H1 (cell line): ENCODE data around the gene RICTOR. TPM values are rescaled to one million over a fixed set of nuclear protein-coding genes. Genes with fewer than 3 reads are reported as not detected.

Experiments
- CTCF ChIA-PET: fragments of 300-600 bp; sonication (Branson Sonifier 250); formaldehyde crosslinking; loops from one replicate; lab custom pipeline; 2021; ENCODE audit not compliant: partially characterized antibody; lab: Charles Lee
- POLR2A ChIA-PET: fragments of 300-600 bp; sonication (Branson Sonifier 250); formaldehyde crosslinking; loops from one replicate; lab custom pipeline; 2021; ENCODE audit warnings: inconsistent platforms; ENCODE audit not compliant: partially characterized antibody; lab: Charles Lee
- DNase-seq, 2 experiments: peaks; one replicate each; pipeline versions ENCODE4 v3.0.0 to v3.0.0-alpha.2; 2010 to 2022; ENCODE audit warnings: low spot score in 2 of 2, low read depth in 1 of 2, mixed read lengths in 1 of 2
- FAIRE-seq: peaks from 2 replicates; lab custom pipeline; 2011; peaks lifted over from hg19 to GRCh38; lab: Jason Lieb, UNC
- H2AFZ ChIP-seq: 2 replicates; pipeline ENCODE4 v1.8.1; 2012; ENCODE audit warnings: low read length, inconsistent platforms
- H2AK5ac ChIP-seq: 2 replicates; pipeline ENCODE4 v1.6.1; 2013; ENCODE audit warnings: low read depth, low read length
- H2BK120ac ChIP-seq: replicated peaks from 2 replicates; pipeline ENCODE3; 2013; ENCODE audit warnings: low read depth, low read length, inconsistent platforms
- H2BK12ac ChIP-seq: 2 replicates; pipeline ENCODE4 v1.6.1; 2013; ENCODE audit warnings: low read depth, low read length
- H2BK15ac ChIP-seq: 2 replicates; pipeline ENCODE4 v1.6.1; 2013; ENCODE audit warnings: low read length
- H2BK20ac ChIP-seq: 2 replicates; pipeline ENCODE4 v1.6.1; 2013; ENCODE audit warnings: low read length
- H2BK5ac ChIP-seq: 2 replicates; pipeline ENCODE4 v1.6.1; 2013; ENCODE audit warnings: low read depth, low read length
- H3K14ac ChIP-seq: 2 replicates; pipeline ENCODE4 v1.6.1; 2013; ENCODE audit warnings: inconsistent platforms; ENCODE audit not compliant: insufficient read length
- H3K18ac ChIP-seq: 2 replicates; pipeline ENCODE4 v1.6.1; 2013; ENCODE audit warnings: low read length; ENCODE audit errors: extremely low read depth
- H3K23ac ChIP-seq: 2 replicates; pipeline ENCODE4 v1.6.1; 2013; ENCODE audit warnings: inconsistent platforms; ENCODE audit not compliant: insufficient read length
- H3K23me2 ChIP-seq: 2 replicates; pipeline ENCODE4 v1.6.1; 2013; ENCODE audit warnings: low read depth, low read length
- H3K27ac ChIP-seq: 2 replicates; pipeline ENCODE4 v1.6.1; 2011; ENCODE audit warnings: low read depth, low read length, inconsistent platforms
- H3K27me3 ChIP-seq, 4 experiments: replicated peaks in 1 of 4; 1 replicate in 1 of 4; 2 replicates in 3 of 4; pipeline versions ENCODE4 v1.6.1 to v1.8.1; 2011 to 2013; ENCODE audit warnings: low read length in 3 of 4, mild to moderate bottlenecking in 3 of 4, inconsistent platforms in 2 of 4, mixed read lengths in 2 of 4, moderate library complexity in 1 of 4; ENCODE audit not compliant: control insufficient read depth in 3 of 4, insufficient read depth in 3 of 4; ENCODE audit errors: extremely low read depth in 1 of 4
- H3K36me3 ChIP-seq, 4 experiments: 2 replicates each; pipeline versions ENCODE4 v1.6.1 to v1.8.1; 2011 to 2013; ENCODE audit warnings: mild to moderate bottlenecking in 4 of 4, low read length in 3 of 4, moderate library complexity in 2 of 4, control low read depth in 1 of 4, inconsistent platforms in 1 of 4; ENCODE audit not compliant: insufficient read depth in 4 of 4, control insufficient read depth in 2 of 4
- H3K4ac ChIP-seq: replicated peaks from 2 replicates; pipeline ENCODE3; 2013; ENCODE audit warnings: low read length, low read depth, mixed read lengths, inconsistent platforms; ENCODE audit not compliant: insufficient read length
- H3K4me1 ChIP-seq, 4 experiments: replicated peaks in 1 of 4; 1 replicate in 1 of 4; 2 replicates in 3 of 4; pipeline versions ENCODE4 v1.6.1 to v1.8.1; 2011 to 2013; ENCODE audit warnings: low read length in 3 of 4, inconsistent platforms in 2 of 4, mixed read lengths in 1 of 4; ENCODE audit not compliant: insufficient read depth in 4 of 4, control insufficient read depth in 3 of 4
- H3K4me2 ChIP-seq, 2 experiments: 2 replicates each; pipeline versions ENCODE4 v1.6.1 to v1.8.1; 2011 to 2013; ENCODE audit warnings: low read depth in 2 of 2, low read length in 2 of 2, control low read depth in 1 of 2, inconsistent platforms in 1 of 2, mild to moderate bottlenecking in 1 of 2; ENCODE audit not compliant: insufficient read depth in 1 of 2
- H3K4me3 ChIP-seq, 4 experiments: fragments of 200-600, 300-600 bp in 1 of 4; sonication (generic), shearing (Covaris generic), sonication (Bioruptor Twin) in 1 of 4; 2 replicates each; pipeline versions ENCODE4 v1.5.1 to v1.8.1; 2011 to 2016; ENCODE audit warnings: low read length in 4 of 4, low read depth in 3 of 4, control low read depth in 2 of 4, inconsistent platforms in 2 of 4, mild to moderate bottlenecking in 2 of 4, mixed read lengths in 1 of 4, moderate library complexity in 1 of 4; ENCODE audit not compliant: insufficient read depth in 2 of 4; ENCODE audit errors: extremely low read depth in 1 of 4
- H3K56ac ChIP-seq: replicated peaks from 2 replicates; pipeline ENCODE3; 2013; ENCODE audit warnings: low read depth, mild to moderate bottlenecking, mixed read lengths, low read length, inconsistent platforms; ENCODE audit not compliant: insufficient read length
- H3K79me1 ChIP-seq: 2 replicates; pipeline ENCODE4 v1.6.1; 2013; ENCODE audit warnings: low read depth, low read length, control low read depth
- H3K79me2 ChIP-seq, 2 experiments: 2 replicates each; pipeline versions ENCODE4 v1.6.1 to v1.8.1; 2012 to 2013; ENCODE audit warnings: low read length in 2 of 2, mild to moderate bottlenecking in 2 of 2, inconsistent platforms in 1 of 2; ENCODE audit not compliant: insufficient read depth in 2 of 2, control insufficient read depth in 1 of 2
- H3K9ac ChIP-seq, 4 experiments: replicated peaks in 1 of 4; 1 replicate in 1 of 4; 2 replicates in 3 of 4; pipeline versions ENCODE4 v1.6.1 to v1.8.1; 2011 to 2013; ENCODE audit warnings: low read depth in 3 of 4, low read length in 3 of 4, control low read depth in 2 of 4, mild to moderate bottlenecking in 2 of 4, moderate library complexity in 2 of 4, inconsistent platforms in 1 of 4; ENCODE audit errors: extremely low read depth in 1 of 4
- H3K9me3 ChIP-seq, 2 experiments: 2 replicates each; pipeline versions ENCODE4 v1.6.1 to v1.8.1; 2012 to 2013; ENCODE audit warnings: mild to moderate bottlenecking in 2 of 2, moderate library complexity in 2 of 2, control low read depth in 1 of 2, inconsistent platforms in 1 of 2, low read depth in 1 of 2, low read length in 1 of 2, mixed read lengths in 1 of 2; ENCODE audit not compliant: insufficient read depth in 2 of 2
- H4K20me1 ChIP-seq, 2 experiments: replicated peaks in 1 of 2; 2 replicates each; pipeline versions ENCODE3 to v1.8.1; 2011 to 2013; ENCODE audit warnings: inconsistent platforms in 2 of 2, low read length in 2 of 2, mild to moderate bottlenecking in 1 of 2; ENCODE audit not compliant: insufficient read depth in 2 of 2, control insufficient read depth in 1 of 2
- H4K5ac ChIP-seq: 2 replicates; pipeline ENCODE4 v1.6.1; 2013; ENCODE audit warnings: low read length, low read depth, mixed read lengths, inconsistent platforms; ENCODE audit not compliant: insufficient read length
- H4K8ac ChIP-seq: 2 replicates; pipeline ENCODE4 v1.8.0; 2013; ENCODE audit warnings: mild to moderate bottlenecking, moderate library complexity, low read length, inconsistent platforms; ENCODE audit not compliant: insufficient read depth; ENCODE audit errors: extremely low read depth
- H4K91ac ChIP-seq: replicated peaks from 2 replicates; pipeline ENCODE3; 2013; ENCODE audit warnings: low read length, mixed read lengths, inconsistent platforms; ENCODE audit not compliant: insufficient read length
- ASH2L ChIP-seq: fragments of 200-600, 300-600 bp; sonication (generic); IDR thresholded peaks from one replicate; pipeline ENCODE4 v1.7.1; 2017; ENCODE audit warnings: low read length
- BCL11A ChIP-seq, 2 experiments: IDR thresholded peaks; one replicate each; pipeline ENCODE4 v1.6.1; 2011; ENCODE audit warnings: low read depth in 2 of 2, low read length in 2 of 2, mild to moderate bottlenecking in 2 of 2
- HDAC2 ChIP-seq, 2 experiments: fragments of 300-600 bp in 1 of 2; sonication (generic) in 1 of 2; IDR thresholded peaks; 2 replicates each; pipeline ENCODE4 v1.6.1; 2011 to 2012; ENCODE audit warnings: low read depth in 2 of 2, low read length in 2 of 2, mild to moderate bottlenecking in 2 of 2, moderate library complexity in 2 of 2, borderline replicate concordance in 1 of 2, inconsistent platforms in 1 of 2
- YY1 ChIP-seq: IDR thresholded peaks from 2 replicates; pipeline ENCODE4 v1.6.1; 2011; ENCODE audit warnings: low read depth, mild to moderate bottlenecking, low read length
- polyA plus RNA-seq, 7 experiments: library from polyadenylated mRNA; depleted of rRNA in 3 of 7; stranded (reverse) in 5 of 7; unstranded in 2 of 7; fragments of >200 nt in 5 of 7; fragments of 200-250 nt in 2 of 7; gene quantifications; 1 replicate in 5 of 7; 2 replicates in 1 of 7; 4 replicates in 1 of 7; pipeline versions ENCODE4 v1.2.1 to v1.2.3, GENCODE V29; 2011 to 2013; ENCODE audit warnings: missing spikeins in 2 of 7, mixed read lengths in 2 of 7
- total RNA-seq: library from RNA; stranded (reverse); fragmentation: NEBNext Ultra II Directional; extraction: Animal tissue kit (Norgen Biotek cat#: 25700); gene quantifications from 2 replicates; pipeline ENCODE4 v1.2.1, GENCODE V29; 2021
- TF ChIP-seq, protein P1 (sequence below), 3 experiments: IDR thresholded peaks; 1 replicate in 2 of 3; 2 replicates in 1 of 3; pipeline versions ENCODE4 v1.5.1 to v1.6.1; 2011; ENCODE audit warnings: low read length in 3 of 3, mild to moderate bottlenecking in 3 of 3, inconsistent platforms in 2 of 3, low read depth in 1 of 3, moderate library complexity in 1 of 3; ENCODE audit not compliant: insufficient read depth in 1 of 3; ENCODE audit errors: control extremely low read depth in 1 of 3

Gene RICTOR
- total and polyA plus RNA-seq, 2 of the 8 experiments (the other 6 are each of a cell fraction or from before 2014, with no cell fraction given): 4.3 to 26.6 TPM

DNA sequence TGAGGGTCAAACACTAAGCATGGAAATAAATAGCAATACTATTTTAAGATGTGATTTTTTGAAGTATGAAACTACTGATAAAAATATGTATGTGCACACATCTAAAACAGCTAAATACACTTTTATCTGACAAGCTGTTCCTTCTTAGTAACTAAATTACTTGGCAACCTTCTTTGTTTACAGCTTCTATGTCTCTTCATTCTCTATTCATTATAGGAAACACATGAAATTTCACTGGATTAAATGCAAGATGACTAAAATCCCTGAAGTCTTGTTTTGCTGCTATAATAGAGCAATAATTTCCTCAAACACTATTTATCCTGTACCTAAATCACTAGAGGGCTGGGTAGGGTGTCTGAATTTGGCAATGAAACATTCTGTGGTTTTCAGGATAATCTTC is 11.7 kb downstream of the RICTOR start:
- FAIRE-seq: no peak

More for the DNA sequence above, 11.7 kb downstream of the RICTOR start:
- Histone ChIP-seq H2BK5ac (no peak overlapping the region), H4K91ac (no peak overlapping the region), H3K9ac (no peak overlapping the region), H2AFZ (no peak overlapping the region), H3K23me2 (no peaks in the 10 kb centered on the region), H3K27me3 (no peaks in the 10 kb centered on the region), H3K23ac (no peak overlapping the region), H3K56ac (no peak overlapping the region), H2AK5ac (no peak overlapping the region), H3K18ac (no peak overlapping the region), H2BK12ac (no peak overlapping the region), H2BK120ac (no peak overlapping the region), H3K14ac (no peak overlapping the region), H4K5ac (no peak overlapping the region), H3K79me2 (peaks cover 0 to 97% of the 10 kb centered on the region in 2 experiments; a peak in 3 of 4 replicates), H3K4me3 (no peak overlapping the region), H2BK20ac (no peak overlapping the region), H3K27ac (no peak overlapping the region), H4K8ac (no peak overlapping the region), H3K4me2 (no peak overlapping the region), H3K4ac (no peak overlapping the region), H3K4me1 (no peaks in the 10 kb centered on the region), H3K9me3 (peaks cover 16 to 17% of the 10 kb centered on the region in 2 experiments), H3K79me1 (no peaks in the 10 kb centered on the region; the same call in 1 of the 2 replicates), H3K36me3 (peaks cover 0 to 19% (median 4%) of the 10 kb centered on the region in 4 experiments; a peak in 4 of 8 replicates), H4K20me1 (no peaks in the 10 kb centered on the region), H2BK15ac (no peak overlapping the region)
- TF ChIP-seq, protein P1, sequence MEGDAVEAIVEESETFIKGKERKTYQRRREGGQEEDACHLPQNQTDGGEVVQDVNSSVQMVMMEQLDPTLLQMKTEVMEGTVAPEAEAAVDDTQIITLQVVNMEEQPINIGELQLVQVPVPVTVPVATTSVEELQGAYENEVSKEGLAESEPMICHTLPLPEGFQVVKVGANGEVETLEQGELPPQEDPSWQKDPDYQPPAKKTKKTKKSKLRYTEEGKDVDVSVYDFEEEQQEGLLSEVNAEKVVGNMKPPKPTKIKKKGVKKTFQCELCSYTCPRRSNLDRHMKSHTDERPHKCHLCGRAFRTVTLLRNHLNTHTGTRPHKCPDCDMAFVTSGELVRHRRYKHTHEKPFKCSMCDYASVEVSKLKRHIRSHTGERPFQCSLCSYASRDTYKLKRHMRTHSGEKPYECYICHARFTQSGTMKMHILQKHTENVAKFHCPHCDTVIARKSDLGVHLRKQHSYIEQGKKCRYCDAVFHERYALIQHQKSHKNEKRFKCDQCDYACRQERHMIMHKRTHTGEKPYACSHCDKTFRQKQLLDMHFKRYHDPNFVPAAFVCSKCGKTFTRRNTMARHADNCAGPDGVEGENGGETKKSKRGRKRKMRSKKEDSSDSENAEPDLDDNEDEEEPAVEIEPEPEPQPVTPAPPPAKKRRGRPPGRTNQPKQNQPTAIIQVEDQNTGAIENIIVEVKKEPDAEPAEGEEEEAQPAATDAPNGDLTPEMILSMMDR (IDR thresholded peaks at IDR 0.05; ENCODE audit: control extremely low read depth in 1 of 3, insufficient read depth in 1 of 3, low read depth in 1 of 3, low read length in 3 of 3): no peak
- TF ChIP-seq YY1 (no peak), BCL11A (IDR thresholded peaks at IDR 0.05; ENCODE audit: low read depth in 2 of 2, low read length in 2 of 2) (no peak), ASH2L (no peak), HDAC2 (IDR thresholded peaks at IDR 0.05; ENCODE audit: borderline replicate concordance in 1 of 2, low read depth in 2 of 2, low read length in 2 of 2) (no peak)
- no peak for DNase-seq
- ChIA-PET CTCF (interaction anchor here (1.4 kb wide), 1 partner anchor 18 kb away, joined by 4 read pairs; no protein-coding TSS in a partner anchor), POLR2A (interaction anchor here (1.0 kb wide), 1 partner anchor 9 kb away, joined by 4 read pairs; no protein-coding TSS in a partner anchor)
